Measurements from ENCODE around the gene ZNG1C. TPM values are rescaled to one million over a fixed set of nuclear protein-coding genes. Genes with fewer than 3 reads are reported as not detected.

The ZNG1C gene
- total RNA-seq (2022; extraction: Qiagen RNA extraction), result 55.8 to 99.4 TPM (median 64.8 TPM) in 5 replicates

DNA sequence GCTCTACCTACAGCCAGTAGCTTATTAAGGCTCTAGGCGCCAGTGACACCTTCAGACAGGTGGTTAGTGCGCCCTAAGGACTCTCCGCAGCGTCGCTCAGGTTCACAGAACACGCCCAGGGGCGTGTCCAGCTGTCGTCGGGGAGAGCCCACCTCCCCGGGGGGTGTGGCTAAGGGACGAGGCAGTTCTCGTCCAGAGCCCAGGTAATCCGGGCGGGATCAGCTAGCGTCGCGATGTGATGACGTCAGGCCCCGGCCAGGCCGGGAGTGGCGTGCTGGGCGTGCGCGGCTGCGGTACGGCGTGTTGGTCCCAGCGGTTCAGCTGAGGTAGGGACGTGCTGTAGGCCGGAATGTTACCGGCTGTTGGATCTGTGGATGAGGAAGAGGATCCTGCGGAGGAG lies at the start of gene ZNG1C:
Gene ZNG1C, plus strand, starts transcription at position 301 of the 400 bp plus-strand sequence. Its CDS starts 49 bp downstream, at position 350.

DNA sequence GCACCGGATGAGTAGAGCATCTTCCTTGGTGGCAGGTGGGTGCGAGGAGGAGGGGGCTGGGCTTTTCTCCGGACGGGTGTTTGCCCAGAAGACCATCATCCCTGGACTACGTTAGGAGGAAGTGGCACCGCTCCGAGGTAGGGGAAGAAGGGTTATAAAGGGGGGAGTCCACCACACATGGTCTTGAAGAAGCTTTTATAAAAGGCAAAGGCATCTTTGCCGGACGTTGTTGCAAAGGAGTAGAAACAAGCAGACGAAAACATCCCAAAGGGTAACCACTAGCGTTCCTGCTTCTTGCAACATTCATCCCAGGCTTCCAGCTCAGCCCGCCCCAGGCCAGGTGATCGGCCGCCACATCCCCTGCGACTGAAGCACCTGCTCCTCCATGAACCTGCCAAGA lies 60.8 kb downstream of the ZNG1C start, which contains the start of gene FOXD4L3:
Gene FOXD4L3, plus strand, starts transcription at position 301 of the 400 bp plus-strand sequence. Its CDS starts 85 bp downstream, at position 386.

Other genes starting within 250 kb of the ZNG1C start
- gene FOXD4L3, start 60.9 kb downstream of the ZNG1C start, total RNA-seq (2022; extraction: Qiagen RNA extraction), result 0.05 to 0.21 TPM (median 0.10 TPM) in 4 of 5 replicates, not detected in the other
- gene PGM5, start 114.6 kb downstream of the ZNG1C start, total RNA-seq (2022; extraction: Qiagen RNA extraction), result not detected in 5 replicates